MCF 10A (cell line): Measurements from ENCODE around the gene DBN1. TPM values are rescaled to one million over a fixed set of nuclear protein-coding genes. Genes with fewer than 3 reads are reported as not detected.

Source experiments
- BruUV-seq: library from RNA; stranded (reverse); fragments of 400-500 nt; replicated peaks from 2 replicates; lab custom pipeline; 2021; lab: Mats Ljungman, UMichigan
- CTCF ChIA-PET: fragments of 300-600 bp; sonication (Branson Sonifier 250); formaldehyde crosslinking; extraction: SDS; loops from one replicate; lab custom pipeline; 2021; ENCODE audit warnings: antibody characterized with exemption, inconsistent platforms; lab: Yijun Ruan, JAX
- POLR2A ChIA-PET: fragments of 300-600, 350-650 bp; sonication (Branson Sonifier 250); formaldehyde crosslinking; extraction: SDS; loops from one replicate; lab custom pipeline; 2020; ENCODE audit warnings: antibody characterized with exemption, inconsistent platforms; lab: Yijun Ruan, JAX
- DNase-seq: peaks from one replicate; pipeline ENCODE4 v3.0.0-alpha.2; 2018; ENCODE audit not compliant: unreplicated experiment
- H3K27ac Mint-ChIP-seq: one replicate; pipeline ENCODE4 v1.8.0; 2022; ENCODE audit warnings: mild to moderate bottlenecking, low read depth, mixed read lengths; ENCODE audit not compliant: unreplicated experiment
- H3K27me3 Mint-ChIP-seq: one replicate; pipeline ENCODE4 v1.8.0; 2022; ENCODE audit warnings: mixed read lengths; ENCODE audit not compliant: insufficient read depth, unreplicated experiment
- H3K36me3 Mint-ChIP-seq: one replicate; pipeline ENCODE4 v1.8.0; 2022; ENCODE audit warnings: mild to moderate bottlenecking, moderate library complexity, mixed read lengths; ENCODE audit not compliant: insufficient read depth, unreplicated experiment
- H3K4me1 Mint-ChIP-seq: one replicate; pipeline ENCODE4 v1.8.0; 2022; ENCODE audit warnings: mixed read lengths; ENCODE audit not compliant: insufficient read depth, unreplicated experiment
- H3K4me3 Mint-ChIP-seq: one replicate; pipeline ENCODE4 v1.8.0; 2022; ENCODE audit warnings: mild to moderate bottlenecking, moderate library complexity, mixed read lengths; ENCODE audit not compliant: unreplicated experiment
- H3K9me3 Mint-ChIP-seq: one replicate; pipeline ENCODE4 v1.8.0; 2022; ENCODE audit warnings: mixed read lengths; ENCODE audit not compliant: unreplicated experiment
- intact Hi-C: fragments of 100-400 bp; cut with micrococcal nuclease; formaldehyde crosslinking; loops from 2 replicates; pipeline ENCODE4 v1.14.1; 2022
- total RNA-seq: library from RNA; stranded (reverse); gene quantifications from 2 replicates; pipeline ENCODE4 v1.2.3, GENCODE V29; 2022
- TF ChIP-seq, protein P1 (sequence below): fragments of 200-600 bp; IDR thresholded peaks from one replicate; pipeline ENCODE4 v1.8.0; 2022; ENCODE audit warnings: antibody characterized with exemption, mild to moderate bottlenecking; ENCODE audit not compliant: unreplicated experiment

DBN1 gene
- total RNA-seq, 1 experiment from 2014 or later = 165 TPM

DNA sequence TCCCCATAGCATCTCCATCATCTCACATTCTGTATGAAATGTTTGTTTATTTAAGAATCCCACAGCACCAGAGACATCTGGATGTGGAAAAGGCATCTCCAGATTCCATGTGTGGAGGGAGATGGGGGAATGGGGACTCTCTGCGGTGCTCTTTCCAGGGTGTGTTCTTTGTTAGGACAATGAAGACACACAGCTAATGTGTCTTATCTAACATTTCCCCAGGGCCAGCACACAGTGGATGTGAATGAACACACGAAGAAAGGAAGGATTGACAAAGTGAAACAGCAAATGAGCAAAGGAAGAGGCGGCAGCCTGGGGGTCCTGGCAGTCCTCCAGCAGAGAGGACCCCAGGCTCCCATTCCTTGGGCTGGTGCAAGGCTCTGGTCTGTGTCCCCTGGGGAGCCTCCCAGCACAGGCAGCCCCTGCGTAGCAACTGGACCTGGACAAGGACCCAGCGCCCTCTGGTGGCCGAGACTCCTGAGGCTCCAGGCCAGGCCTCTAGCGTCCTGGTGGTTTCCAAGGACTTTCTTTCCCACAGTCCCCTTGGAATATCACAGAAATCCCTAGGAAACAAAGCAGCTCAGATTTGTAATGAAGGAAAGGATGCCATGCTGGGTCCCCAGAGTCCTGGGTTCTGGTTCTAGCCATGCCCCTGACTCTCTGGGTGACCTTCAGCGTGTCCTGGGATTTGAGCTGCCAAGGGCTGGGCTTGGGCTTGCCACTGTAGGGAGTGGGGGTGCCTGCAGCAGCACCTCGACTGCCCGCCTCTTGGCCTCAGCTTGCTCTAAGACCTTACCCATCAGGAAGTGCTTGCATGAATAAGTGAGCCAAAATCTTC lies 27.5 kb upstream of the DBN1 start:
- no TSS peak for BruUV-seq
- TF ChIP-seq, protein P1, sequence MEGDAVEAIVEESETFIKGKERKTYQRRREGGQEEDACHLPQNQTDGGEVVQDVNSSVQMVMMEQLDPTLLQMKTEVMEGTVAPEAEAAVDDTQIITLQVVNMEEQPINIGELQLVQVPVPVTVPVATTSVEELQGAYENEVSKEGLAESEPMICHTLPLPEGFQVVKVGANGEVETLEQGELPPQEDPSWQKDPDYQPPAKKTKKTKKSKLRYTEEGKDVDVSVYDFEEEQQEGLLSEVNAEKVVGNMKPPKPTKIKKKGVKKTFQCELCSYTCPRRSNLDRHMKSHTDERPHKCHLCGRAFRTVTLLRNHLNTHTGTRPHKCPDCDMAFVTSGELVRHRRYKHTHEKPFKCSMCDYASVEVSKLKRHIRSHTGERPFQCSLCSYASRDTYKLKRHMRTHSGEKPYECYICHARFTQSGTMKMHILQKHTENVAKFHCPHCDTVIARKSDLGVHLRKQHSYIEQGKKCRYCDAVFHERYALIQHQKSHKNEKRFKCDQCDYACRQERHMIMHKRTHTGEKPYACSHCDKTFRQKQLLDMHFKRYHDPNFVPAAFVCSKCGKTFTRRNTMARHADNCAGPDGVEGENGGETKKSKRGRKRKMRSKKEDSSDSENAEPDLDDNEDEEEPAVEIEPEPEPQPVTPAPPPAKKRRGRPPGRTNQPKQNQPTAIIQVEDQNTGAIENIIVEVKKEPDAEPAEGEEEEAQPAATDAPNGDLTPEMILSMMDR = peak; percentile 96
- Mint-ChIP-seq H3K4me1 (peaks cover 43% of the 10 kb centered on the region), H3K9me3 (no peaks in the 10 kb centered on the region), H3K27ac (no peak overlapping the region), H3K27me3 (no peaks in the 10 kb centered on the region), H3K36me3 (no peaks in the 10 kb centered on the region), H3K4me3 (no peak overlapping the region)
- intact Hi-C loops = loop anchor here (1.0 to 5.0 kb wide), 5 partner anchors 46 to 389 kb away; partner anchors contain the start of gene TMED9
- peak; percentile 90 for DNase-seq
- CTCF ChIA-PET = interaction anchor here (0.5 to 8.6 kb wide), 72 partner anchors 8 to 455 kb away, joined by 3 to 83 read pairs (median 4); partner anchors contain the start of genes B4GALT7, DDX41, DOK3 and PFN3
- POLR2A ChIA-PET = interaction anchor here (0.6 to 2.7 kb wide), 12 partner anchors 9 to 192 kb away, joined by 3 to 18 read pairs (median 4); partner anchors contain the start of gene DDX41

DNA sequence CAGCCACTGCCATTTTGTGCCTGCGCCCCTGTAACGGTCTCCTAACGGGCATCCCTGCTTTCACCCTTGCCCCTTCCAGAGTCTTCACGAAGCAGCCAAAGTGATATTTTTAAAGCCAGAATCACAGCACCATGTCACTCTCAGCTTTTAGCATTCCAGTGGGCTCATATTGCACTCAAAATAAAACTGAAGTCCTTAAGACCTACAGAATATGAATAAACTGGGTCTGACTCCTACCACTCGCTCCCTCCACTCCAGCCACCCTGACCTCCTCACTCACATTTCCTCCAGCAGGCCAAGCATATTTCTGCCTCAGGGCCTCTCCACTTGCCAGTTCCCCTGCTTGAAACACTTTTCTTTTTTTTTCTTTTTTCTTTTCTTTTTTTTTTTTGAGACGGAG lies 26.4 kb upstream of the DBN1 start:
- intact Hi-C loops = loop anchor here (5.0 kb wide), 3 partner anchors 92 to 388 kb away; partner anchors contain the start of gene TMED9
- Mint-ChIP-seq H3K4me1 (peaks cover 50% of the 10 kb centered on the region), H3K27ac (no peak overlapping the region), H3K36me3 (no peaks in the 10 kb centered on the region), H3K4me3 (no peak overlapping the region), H3K9me3 (no peaks in the 10 kb centered on the region), H3K27me3 (no peaks in the 10 kb centered on the region)
- BruUV-seq = no TSS peak
- POLR2A ChIA-PET = interaction anchor here (0.7 to 1.9 kb wide), 4 partner anchors 16 to 191 kb away, joined by 3 to 7 read pairs (median 4); partner anchors contain the start of gene DDX41
- DNase-seq = no peak
- TF ChIP-seq, protein P1 = no peak
- CTCF ChIA-PET = interaction anchor here (0.6 to 8.6 kb wide), 16 partner anchors 10 to 447 kb away, joined by 3 to 83 read pairs (median 24); partner anchors contain the start of genes DDX41, DOK3 and PFN3

DNA sequence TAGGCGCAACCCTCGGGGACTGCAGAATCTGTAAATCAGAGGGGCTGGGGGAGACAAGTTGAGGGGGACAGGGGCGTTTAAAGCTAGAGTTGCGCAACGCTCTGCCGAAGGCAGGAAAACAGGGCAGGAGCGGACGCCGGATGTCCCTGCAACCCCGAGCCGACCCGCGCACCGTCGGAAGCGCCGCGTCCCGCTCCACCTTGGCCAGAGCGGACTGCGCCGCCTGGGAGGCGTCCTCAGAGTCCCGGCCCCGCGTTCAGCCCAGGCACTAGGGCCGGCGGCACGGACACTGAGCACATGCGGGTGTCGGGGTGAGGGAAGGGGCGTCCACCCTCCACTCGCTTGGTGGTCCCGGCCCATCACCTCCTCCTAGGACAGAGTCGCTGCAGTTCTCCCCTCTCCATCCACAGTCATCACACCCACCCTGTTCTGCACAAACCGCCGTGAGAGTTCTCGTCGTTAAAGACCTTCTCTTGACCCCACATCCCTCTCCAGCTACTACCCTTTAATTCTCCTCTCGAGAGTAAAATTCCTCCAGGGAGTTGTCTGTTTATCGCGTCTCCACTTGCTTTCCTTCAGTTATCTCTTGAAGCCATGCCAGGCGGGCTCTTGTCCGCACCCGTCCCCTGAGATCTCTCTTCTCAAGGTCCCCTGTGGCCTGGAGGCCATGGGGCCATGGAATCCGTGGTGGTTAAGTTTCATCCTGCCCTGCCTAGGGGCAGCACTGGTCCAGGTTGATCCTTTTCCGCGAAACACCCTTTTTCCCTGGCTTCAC lies 24.8 kb upstream of the DBN1 start:
- intact Hi-C loops = no loop called here
- ChIA-PET CTCF (interaction anchor here (0.6 to 8.6 kb wide), 15 partner anchors 11 to 908 kb away, joined by 3 to 83 read pairs (median 4); partner anchors contain the start of gene DDX41), POLR2A (interaction anchor here (0.6 to 3.8 kb wide), 26 partner anchors 9 to 747 kb away, joined by 3 to 24 read pairs (median 5); partner anchors contain the start of genes B4GALT7, DDX41, GRK6 and RAB24)
- BruUV-seq = TSS peak; percentile 24
- Mint-ChIP-seq H3K4me3 (peak overlapping the region; percentile 74), H3K36me3 (no peaks in the 10 kb centered on the region), H3K27ac (peak overlapping the region; percentile 40), H3K4me1 (peaks cover 60% of the 10 kb centered on the region), H3K27me3 (no peaks in the 10 kb centered on the region), H3K9me3 (no peaks in the 10 kb centered on the region)
- DNase-seq = no peak
- TF ChIP-seq, protein P1 = no peak
